H9 (cell line): Measurements from ENCODE around the gene PLCH2. TPM values are rescaled to one million over a fixed set of nuclear protein-coding genes. Genes with fewer than 3 reads are reported as not detected.

Source experiments
- DNase-seq: peaks from one replicate; pipeline ENCODE4 v3.0.0-alpha.2; 2017
- H2AFZ ChIP-seq: one replicate; pipeline ENCODE4 v1.6.1; 2013; ENCODE audit warnings: mild to moderate bottlenecking, low read length, control low read depth, moderate library complexity
- H2AK5ac ChIP-seq: 2 replicates; pipeline ENCODE4 v1.6.1; 2013; ENCODE audit warnings: low read length, control low read depth, mixed read lengths; ENCODE audit not compliant: insufficient read length
- H2BK120ac ChIP-seq: one replicate; pipeline ENCODE4 v1.6.1; 2013; ENCODE audit warnings: low read depth, mild to moderate bottlenecking, low read length, control low read depth, inconsistent platforms; ENCODE audit not compliant: poor library complexity, severe bottlenecking
- H2BK12ac ChIP-seq: 2 replicates; pipeline ENCODE4 v1.6.1; 2013; ENCODE audit warnings: low read length, control low read depth, mixed read lengths, low read depth; ENCODE audit not compliant: insufficient read length
- H2BK15ac ChIP-seq: 2 replicates; pipeline ENCODE4 v1.6.1; 2013; ENCODE audit warnings: low read depth, low read length, control low read depth
- H2BK20ac ChIP-seq: one replicate; pipeline ENCODE4 v1.6.1; 2013; ENCODE audit warnings: low read depth, mild to moderate bottlenecking, low read length, control low read depth, inconsistent platforms; ENCODE audit not compliant: poor library complexity, severe bottlenecking
- H2BK5ac ChIP-seq: 2 replicates; pipeline ENCODE4 v1.6.1; 2013; ENCODE audit warnings: low read length, control low read depth, mixed read lengths; ENCODE audit not compliant: insufficient read length
- H3K14ac ChIP-seq: 2 replicates; pipeline ENCODE4 v1.6.1; 2013; ENCODE audit warnings: low read length, control low read depth; ENCODE audit not compliant: insufficient read depth
- H3K18ac ChIP-seq: 2 replicates; pipeline ENCODE4 v1.6.1; 2013; ENCODE audit warnings: low read depth, mild to moderate bottlenecking, mixed read lengths, low read length, control low read depth; ENCODE audit not compliant: insufficient read length
- H3K23ac ChIP-seq: 2 replicates; pipeline ENCODE4 v1.6.1; 2013; ENCODE audit warnings: low read length, control low read depth, mixed read lengths, low read depth; ENCODE audit not compliant: insufficient read length
- H3K23me2 ChIP-seq: 2 replicates; pipeline ENCODE4 v1.6.1; 2013; ENCODE audit warnings: low read depth, mild to moderate bottlenecking, mixed read lengths, low read length, control low read depth; ENCODE audit not compliant: insufficient read length, poor library complexity, severe bottlenecking
- H3K27ac ChIP-seq: 2 replicates; pipeline ENCODE4 v1.5.1; 2013; ENCODE audit warnings: low read length, control low read depth, mixed read lengths, low read depth; ENCODE audit not compliant: insufficient read length
- H3K27me3 ChIP-seq: 2 replicates; pipeline ENCODE4 v1.6.1; 2013; ENCODE audit warnings: low read length, control low read depth, inconsistent platforms; ENCODE audit not compliant: insufficient read depth
- H3K4ac ChIP-seq: 2 replicates; pipeline ENCODE4 v1.6.1; 2013; ENCODE audit warnings: low read depth, mild to moderate bottlenecking, control low read depth, inconsistent platforms, low read length, moderate library complexity
- H3K4me1 ChIP-seq: 2 replicates; pipeline ENCODE4 v1.6.1; 2013; ENCODE audit warnings: low read length, control low read depth, inconsistent platforms; ENCODE audit not compliant: insufficient read depth
- H3K4me2 ChIP-seq: 2 replicates; pipeline ENCODE4 v1.6.1; 2013; ENCODE audit warnings: low read length, control low read depth, mixed read lengths; ENCODE audit not compliant: insufficient read length, insufficient read depth
- H3K56ac ChIP-seq: 2 replicates; pipeline ENCODE4 v1.6.1; 2013; ENCODE audit warnings: low read depth, mild to moderate bottlenecking, mixed read lengths, low read length, control low read depth; ENCODE audit not compliant: insufficient read length
- H3K79me1 ChIP-seq: 2 replicates; pipeline ENCODE4 v1.6.1; 2013; ENCODE audit warnings: low read depth, mild to moderate bottlenecking, moderate library complexity, low read length, control low read depth, inconsistent platforms; ENCODE audit not compliant: insufficient read depth, poor library complexity, severe bottlenecking
- H3K79me2 ChIP-seq: 2 replicates; pipeline ENCODE4 v1.6.1; 2013; ENCODE audit warnings: low read length, control low read depth, inconsistent platforms; ENCODE audit not compliant: insufficient read depth
- H3K9ac ChIP-seq: 2 replicates; pipeline ENCODE4 v1.6.1; 2013; ENCODE audit warnings: low read length, control low read depth, mixed read lengths; ENCODE audit not compliant: insufficient read length; ENCODE audit errors: extremely low read depth
- H3K9me3 ChIP-seq: one replicate; pipeline ENCODE4 v1.6.1; 2013; ENCODE audit warnings: low read depth, low read length, inconsistent platforms; ENCODE audit not compliant: control insufficient read depth
- H3T11ph ChIP-seq: one replicate; pipeline ENCODE4 v1.6.1; 2013; ENCODE audit warnings: mild to moderate bottlenecking, low read length, control low read depth, inconsistent platforms
- H4K20me1 ChIP-seq: one replicate; pipeline ENCODE4 v1.6.1; 2013; ENCODE audit not compliant: control insufficient read depth, insufficient read length, insufficient read depth
- H4K5ac ChIP-seq: 2 replicates; pipeline ENCODE4 v1.6.1; 2013; ENCODE audit warnings: low read depth, mild to moderate bottlenecking, mixed read lengths, low read length, control low read depth; ENCODE audit not compliant: insufficient read length
- H4K8ac ChIP-seq: replicated peaks from 2 replicates; pipeline ENCODE4 v1.6.1; 2013; ENCODE audit warnings: low read length, control low read depth, mixed read lengths, low read depth; ENCODE audit not compliant: insufficient read length
- H4K91ac ChIP-seq: 2 replicates; pipeline ENCODE4 v1.6.1; 2013; ENCODE audit warnings: low read depth, mild to moderate bottlenecking, moderate library complexity, mixed read lengths, low read length, control low read depth; ENCODE audit not compliant: insufficient read length
- H3K27ac Mint-ChIP-seq, 3 experiments: 2 replicates in 2 of 3; 3 replicates in 1 of 3; pipeline ENCODE4 v1.8.0; 2020 to 2021; ENCODE audit warnings: mixed read lengths in 3 of 3, mild to moderate bottlenecking in 1 of 3, moderate library complexity in 1 of 3
- H3K27me3 Mint-ChIP-seq: 2 replicates; pipeline ENCODE4 v1.8.0; 2021; ENCODE audit warnings: low read depth, mild to moderate bottlenecking, moderate library complexity, mixed read lengths
- H3K36me3 Mint-ChIP-seq, 3 experiments: 2 replicates in 2 of 3; 3 replicates in 1 of 3; pipeline ENCODE4 v1.8.0; 2020 to 2021; ENCODE audit warnings: low read depth in 3 of 3, mixed read lengths in 3 of 3; ENCODE audit not compliant: insufficient read depth in 1 of 3
- H3K4me1 Mint-ChIP-seq, 2 experiments: 2 replicates each; pipeline ENCODE4 v1.8.0; 2020; ENCODE audit warnings: mixed read lengths in 2 of 2
- H3K4me3 Mint-ChIP-seq, 2 experiments: 2 replicates in 1 of 2; 3 replicates in 1 of 2; pipeline ENCODE4 v1.8.0; 2020 to 2021; ENCODE audit warnings: mild to moderate bottlenecking in 2 of 2, mixed read lengths in 2 of 2, moderate library complexity in 1 of 2
- H3K9me3 Mint-ChIP-seq, 2 experiments: 2 replicates in 1 of 2; 3 replicates in 1 of 2; pipeline ENCODE4 v1.8.0; 2020; ENCODE audit warnings: mild to moderate bottlenecking in 2 of 2, mixed read lengths in 2 of 2, moderate library complexity in 1 of 2
- WGBS: extraction: QIAGEN DNeasy Blood & Tissue Kit; methylation state at CpG from one replicate; pipeline ENCODE4 v1.1.7; 2013; ENCODE audit warnings: missing lambda C conversion rate, low lambda C conversion rate, mixed read lengths; ENCODE audit not compliant: insufficient read length; ENCODE audit errors: extremely low coverage; 5-methylcytosine and 5-hydroxymethylcytosine counted together
- total RNA-seq: library from RNA; stranded (reverse); gene quantifications from 2 replicates; pipeline ENCODE4 v1.2.1, GENCODE V29; 2021
- TF ChIP-seq, protein P1 (sequence below): fragments of 200-600 bp; sonication (generic); conservative IDR thresholded peaks from 3 replicates; pipeline ENCODE4 v1.8.0; 2021; ENCODE audit warnings: antibody characterized with exemption, mild to moderate bottlenecking

The PLCH2 gene
- total RNA-seq, 1 experiment from 2014 or later, result 0.09 TPM

GRCh38 chr1:2431518-2431917 lies 44.6 kb upstream of the PLCH2 start:
- 0 out of 4 replicates have a peak, but pooled peaks cover 0 to 4% of the 10 kb centered on the region in 2 experiments for H3K4me1 Mint-ChIP-seq
- no peak overlapping the region for H3K27ac Mint-ChIP-seq
- Histone ChIP-seq H3K9ac (no peak overlapping the region), H3K56ac (no peak overlapping the region), H4K91ac (no peak overlapping the region), H3K4me2 (no peak overlapping the region), H4K5ac (no peak overlapping the region), H3K79me1 (no peaks in the 10 kb centered on the region), H2BK15ac (no peak overlapping the region), H2BK5ac (no peak overlapping the region), H4K20me1 (no peaks in the 10 kb centered on the region), H3K9me3 (no peaks in the 10 kb centered on the region), H2BK12ac (no peak overlapping the region), H3K23ac (no peak overlapping the region), H3K18ac (no peak overlapping the region), H3K27ac (no peak overlapping the region), H2AK5ac (no peak overlapping the region), H3K79me2 (no peaks in the 10 kb centered on the region), H3K14ac (peak overlapping the region; percentile 37; the same call in 1 of the 2 replicates), H3K27me3 (no peaks in the 10 kb centered on the region), H3K4me1 (no peaks in the 10 kb centered on the region), H2BK120ac (no peak overlapping the region), H3K23me2 (no peaks in the 10 kb centered on the region), H2AFZ (no peak overlapping the region), H3T11ph (no peak overlapping the region), H2BK20ac (no peak overlapping the region), H3K4ac (no peak overlapping the region), H4K8ac (no peak overlapping the region)
- peaks cover 27% of the 10 kb centered on the region for H3K27me3 Mint-ChIP-seq
- H3K4me3 Mint-ChIP-seq, result no peak overlapping the region
- H3K9me3 Mint-ChIP-seq, result peaks cover 9 to 15% of the 10 kb centered on the region in 2 experiments
- TF ChIP-seq, protein P1, sequence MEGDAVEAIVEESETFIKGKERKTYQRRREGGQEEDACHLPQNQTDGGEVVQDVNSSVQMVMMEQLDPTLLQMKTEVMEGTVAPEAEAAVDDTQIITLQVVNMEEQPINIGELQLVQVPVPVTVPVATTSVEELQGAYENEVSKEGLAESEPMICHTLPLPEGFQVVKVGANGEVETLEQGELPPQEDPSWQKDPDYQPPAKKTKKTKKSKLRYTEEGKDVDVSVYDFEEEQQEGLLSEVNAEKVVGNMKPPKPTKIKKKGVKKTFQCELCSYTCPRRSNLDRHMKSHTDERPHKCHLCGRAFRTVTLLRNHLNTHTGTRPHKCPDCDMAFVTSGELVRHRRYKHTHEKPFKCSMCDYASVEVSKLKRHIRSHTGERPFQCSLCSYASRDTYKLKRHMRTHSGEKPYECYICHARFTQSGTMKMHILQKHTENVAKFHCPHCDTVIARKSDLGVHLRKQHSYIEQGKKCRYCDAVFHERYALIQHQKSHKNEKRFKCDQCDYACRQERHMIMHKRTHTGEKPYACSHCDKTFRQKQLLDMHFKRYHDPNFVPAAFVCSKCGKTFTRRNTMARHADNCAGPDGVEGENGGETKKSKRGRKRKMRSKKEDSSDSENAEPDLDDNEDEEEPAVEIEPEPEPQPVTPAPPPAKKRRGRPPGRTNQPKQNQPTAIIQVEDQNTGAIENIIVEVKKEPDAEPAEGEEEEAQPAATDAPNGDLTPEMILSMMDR, result no peak
- no peaks in the 10 kb centered on the region; a peak in 1 of 7 replicates for H3K36me3 Mint-ChIP-seq
- DNase-seq, result no peak
- no CpG with 5 or more reads among the region's 10 CpGs for WGBS
